GM18502 (cell line): ENCODE measurements around the gene ITPK1.

ENCODE experiments used
- ATAC-seq: cut with Tn5 transposase; IDR thresholded peaks from one replicate; pipeline ENCODE4 v1.9.1; 2021; ENCODE audit warnings: mild to moderate bottlenecking; ENCODE audit not compliant: unreplicated experiment, poor library complexity

Gene ITPK1

DNA sequence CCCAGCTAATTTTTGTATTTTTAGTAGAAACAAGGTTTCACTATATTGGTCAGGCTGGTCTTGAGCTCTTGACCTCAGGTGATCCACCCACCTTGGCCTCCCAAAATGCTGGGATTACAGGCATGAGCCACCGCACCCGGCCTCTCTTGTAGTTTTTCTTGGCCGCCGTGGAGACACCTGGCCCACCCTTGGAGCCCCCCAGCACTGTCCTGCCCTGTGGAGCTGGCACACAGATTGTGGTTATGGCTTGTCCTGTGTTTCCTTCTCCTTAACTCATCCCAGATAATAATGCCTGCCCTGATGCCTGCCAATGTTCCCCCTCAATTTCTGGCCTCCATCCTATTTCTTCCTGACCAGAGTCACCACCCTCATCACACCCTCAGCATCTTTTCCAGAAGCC, 134.9 kb downstream of the ITPK1 start:
- ATAC-seq: no peak

DNA sequence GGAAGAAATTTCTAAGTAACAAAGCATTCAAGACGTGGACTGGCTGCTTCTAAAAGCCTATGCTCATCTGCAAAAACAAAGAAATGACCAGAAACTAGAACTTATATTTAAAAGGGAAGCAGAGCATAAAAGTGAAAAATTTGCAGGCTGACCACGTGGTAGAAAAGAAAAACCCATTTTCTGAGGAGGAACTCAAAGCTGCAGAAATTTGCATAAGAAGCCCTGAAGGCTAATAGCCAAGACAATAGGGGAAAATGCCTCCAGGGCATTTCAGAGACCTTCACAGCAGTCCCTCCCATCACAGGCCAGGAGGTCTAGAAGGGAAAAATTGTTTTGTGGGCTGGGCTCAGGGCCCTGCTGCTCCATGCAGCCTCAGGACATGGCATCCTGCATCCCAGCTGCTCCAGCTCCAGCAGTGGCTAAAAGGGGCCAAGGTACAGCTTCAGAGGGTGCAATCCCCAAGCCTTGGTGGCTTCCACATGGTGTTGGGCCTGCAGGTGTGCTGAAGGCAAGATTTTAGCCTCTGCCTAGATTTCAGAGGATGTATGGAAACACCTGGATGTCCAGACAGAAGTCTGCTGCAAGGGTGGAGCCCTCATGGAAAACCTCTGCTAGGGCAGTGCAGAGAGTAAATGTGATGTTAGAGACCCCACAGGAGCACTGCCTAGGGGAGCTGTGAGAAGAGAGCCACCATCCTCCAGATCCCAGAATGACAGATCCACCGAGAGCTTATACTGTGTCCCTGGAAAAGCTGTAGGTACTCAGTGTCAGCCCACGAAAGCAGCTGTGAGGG, 137.3 kb downstream of the ITPK1 start:
- no peak for ATAC-seq

DNA sequence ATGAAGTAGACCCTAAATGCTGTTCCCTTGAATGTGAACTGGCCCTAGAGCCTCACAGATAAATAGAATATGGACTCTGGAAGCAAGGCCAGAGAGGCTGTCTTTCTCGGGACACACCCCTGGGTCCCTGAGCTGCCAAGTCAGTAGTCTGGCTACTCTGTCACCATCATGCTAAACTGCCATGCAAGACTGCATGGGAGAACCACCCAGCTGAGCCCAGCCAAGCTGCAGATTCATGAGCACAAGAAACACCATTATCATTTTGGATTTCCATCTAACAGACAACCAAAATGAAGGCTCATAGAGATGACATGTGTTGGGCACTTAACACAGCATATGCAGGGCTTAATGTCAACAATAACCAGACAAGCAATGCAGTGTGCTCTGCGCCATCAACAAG, 139.5 kb downstream of the ITPK1 start:
- ATAC-seq: no peak

DNA sequence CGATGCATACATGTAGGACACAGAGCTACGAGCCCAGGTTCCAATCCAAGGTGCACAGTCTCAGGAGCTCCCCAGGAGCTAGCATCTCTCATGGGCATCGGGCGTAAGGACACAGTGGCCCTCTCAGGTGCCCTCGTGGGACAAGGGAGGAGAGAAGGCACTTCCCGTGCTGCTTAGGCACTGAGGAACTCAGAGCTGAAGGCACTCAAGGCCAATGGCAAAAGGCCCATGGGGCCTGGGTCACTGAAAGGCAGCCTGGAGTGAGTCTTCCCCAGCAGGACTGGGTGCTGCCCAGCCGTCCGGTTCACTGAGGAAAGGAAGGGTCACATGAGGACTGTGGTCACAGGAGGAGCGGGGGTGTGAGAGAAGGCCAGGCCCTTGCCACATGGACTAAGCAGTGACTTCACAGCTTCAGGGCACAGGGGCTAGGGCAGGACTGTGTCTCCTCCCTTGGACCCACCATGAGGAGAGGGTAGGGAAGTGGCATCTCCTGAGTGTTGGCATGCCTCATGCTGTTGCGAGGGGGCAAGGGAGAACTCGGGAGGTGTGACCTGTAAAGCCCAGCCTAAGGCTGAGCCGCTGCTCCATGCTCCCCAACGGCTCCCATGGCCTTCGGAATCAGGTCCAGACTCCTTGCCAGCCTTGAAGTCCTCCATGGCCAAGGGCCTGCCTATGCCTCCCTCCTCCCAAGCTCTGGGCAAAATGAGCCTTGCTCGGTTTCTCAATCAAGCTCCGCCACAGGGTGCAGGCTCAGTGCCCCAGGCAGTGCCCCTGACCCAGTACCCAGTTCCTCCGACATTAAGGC, 141.0 kb downstream of the ITPK1 start:
- ATAC-seq: no peak

DNA sequence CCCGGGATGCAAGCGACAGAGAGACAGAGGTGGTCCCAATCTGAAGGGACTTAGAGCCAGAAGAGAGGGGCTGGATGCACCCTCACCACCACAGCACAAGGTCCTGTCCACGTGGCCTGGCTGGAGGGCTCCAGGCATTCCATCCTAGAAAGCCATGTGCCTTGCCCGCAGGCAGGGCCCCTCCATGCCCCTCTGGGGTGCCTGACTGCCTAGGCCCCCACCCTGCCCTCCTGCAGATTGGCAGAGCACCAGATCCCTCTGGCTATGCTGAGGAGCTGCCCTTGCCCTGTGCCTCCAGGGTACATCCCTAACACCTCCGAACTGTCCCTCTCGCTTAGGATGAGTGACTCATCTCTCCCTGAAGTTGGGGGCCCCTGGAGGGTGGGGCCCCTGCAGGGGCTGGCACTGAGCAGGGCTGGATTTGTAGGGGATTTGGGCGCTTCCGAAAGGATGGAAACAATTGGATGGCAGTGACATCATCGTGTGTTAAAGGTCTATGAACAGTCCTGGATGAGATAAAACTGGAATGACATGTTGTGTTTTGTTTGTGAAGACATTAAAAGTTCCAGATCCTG, 141.8 kb downstream of the ITPK1 start:
- no peak for ATAC-seq

DNA sequence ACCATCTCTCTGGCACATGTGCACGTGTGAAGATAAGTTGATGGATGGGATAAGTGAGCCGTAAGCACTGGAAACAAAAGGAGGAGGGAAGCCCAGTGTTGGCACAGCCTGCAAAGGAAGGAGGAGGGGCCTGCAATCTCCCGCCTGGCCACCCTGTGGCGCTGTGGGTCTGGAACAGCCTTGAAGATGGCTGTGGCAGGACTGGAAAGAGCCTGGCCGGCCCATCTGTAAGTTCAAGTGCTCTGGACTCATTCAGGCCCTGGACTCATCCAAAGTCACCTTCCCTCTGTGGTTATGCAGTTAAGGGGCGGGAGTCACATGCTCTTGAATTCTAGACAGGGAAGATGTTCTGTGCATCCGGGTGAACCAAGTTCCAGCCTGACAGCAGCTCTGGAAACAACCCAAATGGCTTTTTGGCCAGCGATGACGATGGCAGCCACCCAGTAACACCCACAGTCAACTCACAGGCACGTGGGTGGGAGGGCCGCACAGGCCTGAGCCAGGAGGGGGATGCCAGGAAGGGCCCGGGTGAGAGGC, 142.4 kb downstream of the ITPK1 start:
- no peak for ATAC-seq

DNA sequence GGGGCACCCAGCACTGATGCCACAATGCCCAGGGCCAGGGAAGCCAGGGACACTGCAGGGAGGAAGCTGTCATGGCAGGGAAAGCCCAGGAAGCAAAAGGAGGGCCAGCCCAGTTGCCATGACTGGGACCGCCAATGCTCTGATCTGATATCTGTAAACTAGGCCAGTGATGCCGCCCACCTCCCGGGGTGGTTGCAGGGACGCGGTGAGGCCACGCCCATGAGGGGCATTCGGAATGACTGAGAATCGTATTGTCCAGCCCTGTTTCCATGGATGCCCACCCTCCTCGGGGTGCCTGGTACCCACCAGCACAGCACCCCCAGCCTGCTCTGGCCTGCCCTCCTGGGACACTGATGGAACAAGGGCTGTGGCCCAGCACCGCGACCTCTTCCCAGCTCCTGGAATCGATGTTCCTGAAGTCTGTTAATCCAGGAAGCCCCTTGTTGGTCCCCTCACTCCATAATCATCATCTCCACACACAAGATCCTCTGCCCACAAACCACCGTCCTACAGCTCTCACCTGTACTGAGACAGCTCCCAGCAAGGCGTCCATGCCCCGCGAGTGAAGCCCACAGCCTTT, 144.0 kb downstream of the ITPK1 start:
- ATAC-seq: no peak

DNA sequence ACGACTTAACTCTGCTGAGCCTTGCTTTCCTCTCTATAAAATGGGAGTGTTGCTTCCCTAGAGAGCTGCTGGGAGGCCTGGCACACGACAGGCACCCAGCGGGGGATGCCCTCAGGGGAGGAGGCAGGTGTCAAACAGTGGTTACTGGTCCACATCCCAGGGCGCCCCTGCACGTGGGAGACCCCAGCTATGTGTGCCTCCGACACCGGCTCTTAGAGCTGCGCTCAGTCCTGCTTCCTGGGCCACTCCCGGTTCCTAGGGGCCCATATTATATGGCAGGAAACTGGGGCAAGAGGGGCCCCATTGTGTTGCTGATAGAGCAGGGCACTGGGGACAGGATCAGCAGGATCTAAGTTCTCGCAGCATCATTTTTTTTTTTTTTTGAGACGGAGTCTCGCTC, 145.5 kb downstream of the ITPK1 start:
- no peak for ATAC-seq

DNA sequence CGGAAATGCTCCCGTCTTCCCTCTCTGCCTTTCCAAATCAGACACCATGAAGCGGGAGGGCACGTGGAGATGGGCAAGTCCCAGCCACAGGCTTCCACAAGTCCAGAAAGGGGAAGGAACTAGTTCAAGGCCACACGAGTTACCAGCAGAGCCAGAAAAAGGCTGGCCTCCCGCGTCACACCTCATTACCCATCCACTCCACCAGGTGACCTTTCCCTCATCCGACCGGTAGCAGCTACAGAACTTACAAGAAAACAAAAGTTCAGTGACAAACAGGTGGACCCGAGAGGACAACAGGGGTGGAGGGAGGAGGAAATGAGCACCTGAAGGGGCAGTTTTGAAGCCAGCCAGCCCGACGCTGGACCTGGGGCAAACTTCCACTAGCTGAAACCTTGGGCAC, 145.9 kb downstream of the ITPK1 start:
- no peak for ATAC-seq

DNA sequence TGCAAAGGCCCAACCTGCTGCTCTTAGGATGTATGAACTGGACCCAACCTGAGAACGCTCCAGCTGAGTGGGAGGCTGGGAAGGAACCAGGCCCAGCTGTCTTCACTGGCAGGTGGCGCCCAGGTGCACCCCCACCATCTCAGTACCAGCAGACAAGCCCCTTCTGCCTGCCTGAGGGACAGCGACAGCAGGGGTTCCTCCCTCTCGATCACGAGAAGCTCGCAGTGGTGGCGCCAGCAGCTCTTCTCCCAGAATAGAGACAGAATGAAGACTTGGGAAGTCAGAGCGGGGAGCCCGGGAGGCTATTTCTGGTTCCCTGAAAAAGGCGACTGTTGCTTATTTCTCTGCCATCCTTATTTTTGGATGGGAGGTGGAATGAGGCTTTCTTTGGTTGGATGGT, 146.3 kb downstream of the ITPK1 start:
- ATAC-seq: no peak

DNA sequence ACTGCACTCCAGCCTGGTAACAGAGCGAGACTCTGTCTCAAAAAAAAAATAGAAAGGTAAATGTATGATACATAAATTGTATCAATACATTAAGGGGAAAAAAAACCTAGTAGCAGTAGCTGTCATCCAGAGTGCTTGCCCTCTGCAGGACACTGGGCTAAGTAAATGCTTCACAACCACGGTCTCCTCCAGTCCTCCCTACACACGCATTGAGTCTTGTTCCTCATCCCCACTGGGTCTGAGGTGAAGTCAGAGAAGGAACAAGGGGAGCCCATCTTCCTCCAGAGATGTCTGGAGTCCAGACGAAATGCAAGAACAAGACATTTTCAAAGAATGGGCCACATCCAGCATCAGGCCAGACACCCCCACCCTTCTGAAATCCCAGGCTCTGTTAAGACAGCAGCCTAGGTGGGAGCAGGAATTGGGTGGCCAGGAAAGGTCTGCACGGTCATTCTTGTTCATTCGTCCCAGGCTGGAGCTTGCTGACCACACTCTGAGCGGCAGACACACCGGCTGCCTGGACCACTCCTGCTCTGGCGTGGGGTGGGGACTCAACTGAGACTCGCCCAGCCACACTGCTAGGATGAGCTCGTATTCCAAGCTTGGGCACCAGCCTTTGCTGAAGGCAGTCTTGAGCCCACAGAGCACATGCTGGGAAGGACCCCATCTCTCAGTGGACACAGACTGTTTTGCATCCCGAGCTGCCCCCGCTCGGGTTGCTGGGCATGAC, 147.3 kb downstream of the ITPK1 start:
- no peak for ATAC-seq

DNA sequence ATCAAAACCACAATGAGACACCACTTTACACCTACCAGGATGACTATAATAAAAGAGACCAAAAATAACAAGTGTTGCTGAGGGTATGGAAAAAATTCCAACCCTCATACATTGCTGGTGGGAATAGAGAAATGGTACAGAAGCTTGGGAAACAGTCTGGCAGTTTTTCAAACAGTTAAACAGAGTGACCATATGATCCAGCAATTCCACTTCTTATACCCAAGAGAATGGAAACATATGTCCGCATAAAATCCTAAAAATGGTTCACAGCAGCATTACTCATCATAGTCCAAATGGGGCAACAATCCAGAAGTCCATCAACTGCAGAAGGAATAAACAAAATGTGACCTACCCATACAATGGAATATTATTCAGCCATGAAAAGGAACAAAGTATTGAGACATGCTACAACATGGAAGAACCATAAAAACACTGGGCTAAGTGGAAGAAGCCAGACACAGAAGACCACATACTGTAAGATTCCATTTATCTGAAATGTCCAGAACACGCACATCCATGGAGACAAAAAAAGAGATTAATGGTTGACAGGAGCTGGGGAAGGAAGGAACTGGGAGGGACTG, 148.3 kb downstream of the ITPK1 start:
- no peak for ATAC-seq

DNA sequence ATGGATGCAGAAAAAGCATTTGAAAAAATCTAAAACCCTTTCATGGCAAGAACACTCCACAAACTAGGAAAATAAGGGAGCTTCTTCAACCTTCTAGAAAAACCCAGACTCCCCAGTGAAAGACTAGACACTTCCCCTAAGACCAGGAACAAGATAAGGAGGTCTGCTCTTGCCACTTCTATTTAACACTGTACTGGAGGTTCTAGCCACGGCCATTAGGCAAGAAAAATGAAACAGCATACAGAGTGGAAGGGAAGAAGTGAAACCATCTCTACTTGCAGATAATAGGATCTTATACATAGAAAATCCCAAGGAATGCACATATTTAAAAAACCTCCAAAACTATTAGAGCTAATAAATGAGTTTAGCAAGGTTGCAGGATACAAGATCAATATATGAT, 150.4 kb downstream of the ITPK1 start:
- ATAC-seq: no peak

DNA sequence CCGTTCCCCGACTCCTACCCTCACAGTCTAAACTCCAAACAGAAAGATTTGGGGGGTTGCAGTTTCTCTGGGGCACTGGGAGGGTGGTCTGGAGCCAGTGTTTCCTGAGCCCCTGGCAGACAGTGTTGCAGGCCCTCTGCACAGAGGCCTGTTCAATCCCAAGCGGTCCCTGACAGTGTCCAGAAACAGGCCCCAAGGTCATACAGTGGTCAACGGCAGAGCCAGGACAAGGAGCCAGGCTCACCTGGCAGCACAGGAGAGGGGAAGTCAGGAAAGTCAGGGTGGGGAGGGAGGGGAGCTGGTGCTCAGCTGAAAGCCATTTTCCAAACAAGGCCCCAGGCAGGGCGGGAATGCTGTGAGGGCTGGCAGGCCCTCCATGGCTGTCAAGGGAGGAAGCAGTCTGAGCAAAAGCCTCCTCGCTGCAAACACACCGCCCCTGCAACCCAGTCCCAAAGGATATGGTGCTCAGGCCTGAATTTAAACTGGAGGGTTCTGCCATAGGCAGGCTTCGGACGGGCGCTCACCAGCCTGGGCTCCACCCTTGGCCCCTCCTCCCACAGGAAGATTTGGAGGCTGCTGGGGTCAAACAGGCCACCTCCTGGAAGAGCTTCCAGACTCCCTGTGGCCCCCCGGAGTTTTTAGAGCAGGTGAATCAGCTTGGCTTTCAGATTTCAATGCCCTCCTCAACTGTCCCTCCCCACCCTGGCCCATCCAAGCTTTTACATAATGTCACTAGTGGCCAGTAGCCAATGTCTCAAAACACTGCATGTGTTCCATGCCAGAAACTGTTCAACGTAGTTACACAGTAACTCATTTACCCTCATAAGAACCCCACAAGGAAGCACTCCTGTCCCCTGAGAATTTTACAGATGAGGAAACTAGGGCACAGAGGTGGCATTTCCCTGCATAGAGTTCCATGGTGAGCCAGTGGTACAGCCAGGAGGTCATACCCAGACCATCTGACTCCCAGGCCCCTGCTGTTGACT, 151.3 kb downstream of the ITPK1 start:
- no peak for ATAC-seq

DNA sequence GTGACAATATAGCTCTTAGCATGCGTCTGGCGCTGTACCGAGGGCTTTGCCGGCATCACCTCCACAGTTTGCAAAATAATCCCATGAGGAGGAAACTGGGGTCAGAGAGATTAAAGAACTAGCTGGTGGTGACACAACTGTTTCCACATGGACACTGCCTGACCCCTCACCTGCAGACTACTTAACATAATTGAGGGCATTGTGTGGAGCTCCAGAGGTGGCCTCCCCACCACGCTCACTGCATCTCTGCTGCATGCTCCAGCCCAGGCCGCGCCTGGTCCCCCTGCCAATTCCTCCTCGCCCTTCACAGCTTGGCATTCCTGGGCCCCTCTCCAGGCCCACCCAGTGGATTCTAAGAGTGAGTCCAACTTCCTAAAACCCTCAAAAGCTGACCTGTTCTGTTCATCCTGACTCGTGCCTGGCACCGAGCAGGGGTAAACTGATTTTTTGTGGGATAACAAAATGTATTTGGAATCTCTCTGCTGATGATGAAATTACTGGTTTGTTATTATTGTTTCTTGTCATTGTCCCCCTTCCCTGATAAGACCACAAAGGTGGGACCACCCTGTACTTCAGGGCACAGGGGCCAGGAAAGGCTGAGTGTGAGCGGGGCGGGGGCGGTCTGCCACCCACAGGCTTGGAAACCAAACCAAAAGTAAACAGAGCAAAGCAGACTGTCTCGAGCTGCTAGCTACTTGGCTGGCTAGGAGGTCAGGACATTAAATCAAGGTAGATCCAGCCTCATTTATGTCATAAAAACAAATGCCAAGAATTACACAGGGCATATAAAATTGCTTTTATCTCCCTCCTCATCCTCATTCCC, 152.2 kb downstream of the ITPK1 start:
- no peak for ATAC-seq

DNA sequence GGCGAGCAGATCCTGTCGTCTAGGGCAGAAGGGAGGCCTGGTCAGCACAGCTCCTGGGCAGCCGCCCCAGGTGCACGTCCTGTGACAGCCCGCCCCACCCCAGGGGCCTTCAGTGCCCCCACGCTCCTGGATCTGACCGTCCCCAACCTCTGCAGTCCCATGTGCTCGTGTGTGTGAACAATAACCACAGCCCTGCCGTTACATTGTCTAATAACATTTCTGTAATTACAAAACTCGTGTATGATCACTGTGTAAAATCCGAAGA, 153.0 kb downstream of the ITPK1 start:
- no peak for ATAC-seq

DNA sequence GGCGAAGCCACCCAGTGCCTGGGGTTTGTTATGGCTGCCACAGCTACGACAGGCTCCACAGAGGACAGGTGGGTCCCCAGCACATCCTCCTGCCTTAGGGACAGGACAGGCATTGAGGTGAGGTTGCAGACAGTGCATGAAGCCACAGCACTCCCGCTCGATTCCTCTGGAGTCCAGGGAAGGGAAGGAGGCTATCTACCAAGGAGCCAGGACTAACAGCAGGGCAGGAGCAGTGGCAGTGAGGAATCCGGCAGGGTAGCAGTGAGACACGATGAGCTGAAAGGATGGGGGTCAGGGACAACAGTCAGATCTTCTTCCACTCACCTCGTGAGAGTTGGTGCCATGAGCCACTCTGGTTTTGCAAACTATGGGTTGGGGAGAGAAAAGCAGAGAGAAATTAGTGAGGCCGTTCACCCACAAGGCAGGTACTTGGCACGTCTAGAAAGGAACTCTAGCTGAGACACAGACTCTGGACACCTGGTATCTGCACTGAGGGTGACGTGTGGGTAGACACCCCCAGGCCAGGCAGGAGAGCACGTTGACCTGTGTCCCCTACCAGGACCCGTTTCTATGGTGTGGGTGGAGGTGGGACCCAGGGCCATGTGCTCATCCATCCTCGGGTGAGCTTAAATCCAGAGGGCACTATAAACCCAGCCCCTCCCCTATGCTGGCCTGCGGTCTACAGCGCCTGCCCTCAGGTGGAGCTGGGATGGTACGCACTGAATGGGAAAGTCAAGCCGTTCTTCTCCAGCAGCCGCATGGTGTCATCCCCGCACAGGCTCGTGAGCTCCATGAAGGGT, 153.5 kb downstream of the ITPK1 start:
- ATAC-seq: no peak

DNA sequence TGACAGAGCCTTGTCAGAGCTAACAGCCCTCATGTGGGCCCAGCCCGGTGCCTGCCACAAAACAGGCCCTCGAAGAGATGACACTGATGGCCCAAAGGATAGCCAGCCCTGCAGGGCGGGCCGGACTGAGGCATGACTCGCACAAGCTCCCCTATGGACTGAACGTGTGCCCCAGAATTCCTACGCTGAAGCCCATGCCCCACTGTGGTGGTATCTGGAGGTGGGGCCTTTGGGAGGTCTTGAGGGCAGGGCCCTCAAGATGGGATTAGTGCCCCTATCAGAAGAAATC, 154.2 kb downstream of the ITPK1 start:
- no peak for ATAC-seq
